Measurements from ENCODE around the gene PALB2. TPM values are rescaled to one million over a fixed set of nuclear protein-coding genes. Genes with fewer than 3 reads are reported as not detected.

The PALB2 gene
- total RNA-seq, 5 donors from 2014 or later (not counting 1 experiment from before 2014, with no cell fraction given) = 7.9 to 13.1 (median 12.5) TPM

DNA sequence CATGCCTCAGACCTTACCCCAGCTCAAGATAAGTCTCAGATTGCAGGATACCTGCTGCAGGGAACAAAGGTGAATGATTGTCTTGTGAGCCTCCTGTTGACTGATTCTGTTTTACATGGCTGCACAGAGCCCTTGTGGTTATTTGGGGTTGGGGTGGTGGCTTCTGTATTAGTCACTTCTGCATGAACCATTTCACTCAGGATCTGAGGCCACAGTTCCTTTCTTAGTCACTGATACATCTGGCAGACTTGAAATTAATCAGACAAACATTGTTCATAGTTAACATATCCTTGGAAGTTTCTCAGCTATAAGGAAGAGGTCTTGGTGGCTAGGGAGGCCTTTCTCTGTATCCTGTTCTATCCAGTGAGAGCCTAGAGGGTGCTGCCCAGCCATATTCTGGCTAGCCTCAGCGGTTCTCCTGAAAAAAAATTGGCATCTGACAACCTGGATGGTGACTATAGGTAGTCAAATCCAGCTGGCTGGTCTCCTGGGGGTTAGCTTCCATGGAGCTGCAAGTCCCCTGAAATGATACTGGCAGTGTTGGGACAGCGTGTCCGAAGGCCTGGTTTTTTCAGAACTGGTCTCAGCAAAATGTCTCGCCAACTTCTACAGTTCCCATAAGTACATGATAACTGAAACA is 29.1 kb upstream of the PALB2 start:
- Histone ChIP-seq H3K36me3 (ENCODE audit: control insufficient read depth in 2 of 2, extremely low read depth in 1 of 2, insufficient read depth in 1 of 2, low read length in 1 of 2) (peaks cover 6 to 68% of the 10 kb centered on the region in 2 donors), H3K9me3 (no peaks in the 10 kb centered on the region), H3K27ac (ENCODE audit: low read length) (no peak overlapping the region), H3K27me3 (replicated peaks in 1 of 2; ENCODE audit: control insufficient read depth in 2 of 2, extremely low read depth in 1 of 2, insufficient read depth in 2 of 2, low read length in 1 of 2) (no peaks in the 10 kb centered on the region), H3K4me3 (ENCODE audit: control insufficient read depth in 1 of 2, extremely low read depth in 1 of 2, low read length in 1 of 2) (no peak overlapping the region), H3K4me1 (ENCODE audit: control insufficient read depth in 1 of 2, extremely low read depth in 1 of 2, insufficient read depth in 2 of 2, low read length in 2 of 2) (no peaks in the 10 kb centered on the region)
- peaks cover 68% of the 10 kb centered on the region for H3K36me3 Mint-ChIP-seq
- H3K27me3 Mint-ChIP-seq = no peaks in the 10 kb centered on the region
- ChIA-PET POLR2A (interaction anchor here in 1 of 2 donors (0.5 kb wide), 1 partner anchor 1037 kb away, joined by 4 read pairs; no protein-coding TSS in a partner anchor), CTCF (no interaction called here)
- peak overlapping the region; percentile 48 to 60 for H3K27ac Mint-ChIP-seq
- DNase-seq (no peak), ATAC-seq (replicated peaks in 1 of 4) (peak in 3 of 4 experiments; percentile 75 to 85 (median 85))
- H3K4me3 Mint-ChIP-seq = no peak overlapping the region
- H3K4me1 Mint-ChIP-seq = peaks cover 0 to 12% (median 7%) of the 10 kb centered on the region in 3 donors
- H3K9me3 Mint-ChIP-seq = no peaks in the 10 kb centered on the region
- 78% methylated on average over 1 of the region's 4 CpGs for WGBS (ENCODE audit: insufficient coverage)

DNA sequence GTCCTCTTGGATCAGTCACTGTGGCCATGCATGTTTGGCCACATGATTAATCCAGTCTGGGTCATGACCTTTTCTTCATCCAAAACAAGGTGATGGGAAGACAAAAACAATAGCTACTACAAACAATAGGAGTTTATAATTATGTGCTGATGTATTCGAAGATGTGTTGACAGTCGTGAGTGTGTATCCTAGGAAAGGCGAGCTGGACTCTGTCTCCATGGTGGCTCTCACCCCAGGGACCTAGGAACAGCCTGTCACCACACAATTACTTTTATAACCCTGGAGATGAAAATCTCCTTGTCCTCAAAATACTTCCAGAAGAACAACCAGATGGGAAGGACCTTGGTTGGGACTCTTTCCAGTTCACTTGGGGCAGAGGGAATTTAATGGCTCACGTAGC is 27.8 kb upstream of the PALB2 start:
- WGBS (ENCODE audit: insufficient coverage) = 100% methylated on average over 1 of the region's 4 CpGs
- ChIA-PET CTCF (no interaction called here), POLR2A (no interaction called here)
- H3K27me3 ChIP-seq (replicated peaks in 1 of 2; ENCODE audit: control insufficient read depth in 2 of 2, extremely low read depth in 1 of 2, insufficient read depth in 2 of 2, low read length in 1 of 2) = no peaks in the 10 kb centered on the region
- H3K27ac ChIP-seq (ENCODE audit: low read length) = no peak overlapping the region
- no peaks in the 10 kb centered on the region for H3K4me1 ChIP-seq (ENCODE audit: control insufficient read depth in 1 of 2, extremely low read depth in 1 of 2, insufficient read depth in 2 of 2, low read length in 2 of 2)
- ATAC-seq (replicated peaks in 1 of 4) = no peak
- Mint-ChIP-seq H3K27me3 (no peaks in the 10 kb centered on the region), H3K4me1 (peaks cover 0 to 12% (median 7%) of the 10 kb centered on the region in 3 donors), H3K4me3 (no peak overlapping the region), H3K9me3 (no peaks in the 10 kb centered on the region), H3K36me3 (peaks cover 75% of the 10 kb centered on the region), H3K27ac (no peak overlapping the region)
- peaks cover 6 to 76% of the 10 kb centered on the region in 2 donors for H3K36me3 ChIP-seq (ENCODE audit: control insufficient read depth in 2 of 2, extremely low read depth in 1 of 2, insufficient read depth in 1 of 2, low read length in 1 of 2)
- H3K4me3 ChIP-seq (ENCODE audit: control insufficient read depth in 1 of 2, extremely low read depth in 1 of 2, low read length in 1 of 2) = no peak overlapping the region
- DNase-seq = no peak
- H3K9me3 ChIP-seq = no peaks in the 10 kb centered on the region

DNA sequence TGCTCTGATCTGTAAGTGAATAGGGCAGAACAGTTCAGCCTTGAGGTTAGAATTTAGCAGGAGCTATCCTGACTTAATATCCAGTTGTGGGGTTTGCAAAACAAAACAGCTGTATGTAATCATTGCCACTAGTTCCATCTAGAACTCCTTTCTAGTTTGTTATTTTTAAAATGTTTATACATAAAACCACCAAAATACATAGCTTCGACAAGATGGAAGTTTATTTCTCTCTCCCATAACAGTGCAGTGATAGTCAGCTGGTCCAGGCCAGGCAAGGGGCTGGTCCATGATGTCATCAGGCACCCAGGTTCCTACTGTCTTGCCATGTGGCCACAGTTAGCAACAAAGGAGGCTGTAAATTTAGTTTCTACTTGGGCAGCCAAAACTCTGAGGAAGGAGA is 27.1 kb upstream of the PALB2 start:
- Histone ChIP-seq H3K4me1 (ENCODE audit: control insufficient read depth in 1 of 2, extremely low read depth in 1 of 2, insufficient read depth in 2 of 2, low read length in 2 of 2) (no peaks in the 10 kb centered on the region), H3K9me3 (no peaks in the 10 kb centered on the region), H3K27me3 (replicated peaks in 1 of 2; ENCODE audit: control insufficient read depth in 2 of 2, extremely low read depth in 1 of 2, insufficient read depth in 2 of 2, low read length in 1 of 2) (no peaks in the 10 kb centered on the region), H3K4me3 (ENCODE audit: control insufficient read depth in 1 of 2, extremely low read depth in 1 of 2, low read length in 1 of 2) (no peak overlapping the region), H3K27ac (ENCODE audit: low read length) (no peak overlapping the region), H3K36me3 (ENCODE audit: control insufficient read depth in 2 of 2, extremely low read depth in 1 of 2, insufficient read depth in 1 of 2, low read length in 1 of 2) (peaks cover 6 to 78% of the 10 kb centered on the region in 2 donors)
- WGBS (ENCODE audit: insufficient coverage) = no CpG with 5 or more reads among the region's 1 CpG
- CTCF ChIA-PET = no interaction called here
- Mint-ChIP-seq H3K4me3 (no peak overlapping the region), H3K4me1 (peaks cover 0 to 12% (median 7%) of the 10 kb centered on the region in 3 donors), H3K27ac (no peak overlapping the region), H3K27me3 (no peaks in the 10 kb centered on the region), H3K9me3 (no peaks in the 10 kb centered on the region), H3K36me3 (peaks cover 78% of the 10 kb centered on the region)
- POLR2A ChIA-PET = no interaction called here
- DNase-seq (no peak), ATAC-seq (replicated peaks in 1 of 4) (no peak)

DNA sequence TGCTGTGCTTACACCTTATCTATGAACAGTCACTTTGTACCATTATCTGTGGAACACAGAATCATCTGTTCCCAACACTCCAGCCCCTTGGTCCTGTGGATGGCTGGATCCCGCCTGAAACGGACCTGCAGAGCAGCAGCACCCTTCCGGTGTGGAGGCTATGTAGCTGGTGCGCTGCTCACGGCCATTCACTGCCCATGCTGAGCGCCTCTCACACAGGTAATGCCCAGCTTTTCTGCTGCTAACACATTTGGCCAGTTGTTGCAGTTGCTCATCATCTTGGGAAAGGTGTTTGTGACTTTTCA is 26.2 kb upstream of the PALB2 start:
- WGBS (ENCODE audit: insufficient coverage) = 98% methylated on average over 5 of the region's 6 CpGs
- ChIA-PET CTCF (no interaction called here), POLR2A (no interaction called here)
- Histone ChIP-seq H3K27ac (ENCODE audit: low read length) (no peak overlapping the region), H3K36me3 (ENCODE audit: control insufficient read depth in 2 of 2, extremely low read depth in 1 of 2, insufficient read depth in 1 of 2, low read length in 1 of 2) (peaks cover 6 to 87% of the 10 kb centered on the region in 2 donors), H3K9me3 (no peaks in the 10 kb centered on the region), H3K4me1 (ENCODE audit: control insufficient read depth in 1 of 2, extremely low read depth in 1 of 2, insufficient read depth in 2 of 2, low read length in 2 of 2) (no peaks in the 10 kb centered on the region), H3K27me3 (replicated peaks in 1 of 2; ENCODE audit: control insufficient read depth in 2 of 2, extremely low read depth in 1 of 2, insufficient read depth in 2 of 2, low read length in 1 of 2) (no peaks in the 10 kb centered on the region), H3K4me3 (ENCODE audit: control insufficient read depth in 1 of 2, extremely low read depth in 1 of 2, low read length in 1 of 2) (no peak overlapping the region)
- no peak overlapping the region for H3K27ac Mint-ChIP-seq
- no peaks in the 10 kb centered on the region for H3K27me3 Mint-ChIP-seq
- H3K4me1 Mint-ChIP-seq = peaks cover 0 to 12% (median 7%) of the 10 kb centered on the region in 3 donors
- no peak overlapping the region for H3K4me3 Mint-ChIP-seq
- H3K36me3 Mint-ChIP-seq = peaks cover 87% of the 10 kb centered on the region
- no peaks in the 10 kb centered on the region for H3K9me3 Mint-ChIP-seq
- ATAC-seq (replicated peaks in 1 of 4) = no peak
- no peak for DNase-seq

DNA sequence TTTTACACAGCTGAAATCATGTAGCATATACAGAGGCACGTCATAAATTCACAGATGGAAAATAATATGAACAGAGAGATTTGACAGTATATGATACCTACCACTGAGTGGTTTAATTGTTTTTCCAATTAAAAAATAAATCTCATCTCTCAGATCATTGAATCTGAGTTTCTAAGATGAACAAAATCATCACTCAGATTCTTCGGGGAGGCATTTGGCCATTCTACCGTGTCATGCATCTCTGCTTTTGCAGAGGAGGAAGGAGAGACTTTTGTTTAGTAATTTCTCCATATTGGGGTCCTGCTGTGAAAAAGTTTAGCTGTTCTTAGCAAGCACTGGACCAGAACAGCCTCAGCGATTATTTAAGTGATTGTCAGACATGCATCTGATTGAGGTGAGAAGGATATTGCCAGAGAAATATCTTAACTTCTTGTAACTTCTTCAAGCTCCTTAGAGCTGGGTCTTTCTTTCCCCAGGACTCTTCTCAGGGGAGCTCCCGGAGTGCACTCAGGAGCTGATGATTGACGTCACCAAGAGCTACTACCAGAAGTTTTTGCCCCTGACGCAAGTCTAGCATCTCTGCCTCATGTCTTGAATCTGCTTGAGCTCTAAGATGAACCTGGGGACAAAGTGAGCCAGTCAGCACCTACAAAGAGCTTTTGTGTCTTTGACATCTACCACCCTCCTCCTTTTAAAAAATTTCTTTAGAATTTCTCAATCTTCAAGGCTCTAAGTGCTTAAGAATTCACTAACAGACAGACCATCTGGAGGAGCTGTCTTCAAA is 25.7 kb upstream of the PALB2 start:
- Mint-ChIP-seq H3K36me3 (peaks cover 87% of the 10 kb centered on the region), H3K9me3 (no peaks in the 10 kb centered on the region), H3K27me3 (no peaks in the 10 kb centered on the region), H3K4me3 (no peak overlapping the region), H3K27ac (no peak overlapping the region), H3K4me1 (peaks cover 0 to 12% (median 7%) of the 10 kb centered on the region in 3 donors)
- H3K27ac ChIP-seq (ENCODE audit: low read length) = no peak overlapping the region
- peaks cover 6 to 87% of the 10 kb centered on the region in 2 donors for H3K36me3 ChIP-seq (ENCODE audit: control insufficient read depth in 2 of 2, extremely low read depth in 1 of 2, insufficient read depth in 1 of 2, low read length in 1 of 2)
- CTCF ChIA-PET = no interaction called here
- no peak for DNase-seq
- POLR2A ChIA-PET = no interaction called here
- no peak overlapping the region for H3K4me3 ChIP-seq (ENCODE audit: control insufficient read depth in 1 of 2, extremely low read depth in 1 of 2, low read length in 1 of 2)
- H3K4me1 ChIP-seq (ENCODE audit: control insufficient read depth in 1 of 2, extremely low read depth in 1 of 2, insufficient read depth in 2 of 2, low read length in 2 of 2) = no peaks in the 10 kb centered on the region
- ATAC-seq (replicated peaks in 1 of 4) = no peak
- 98% methylated on average over 4 of the region's 7 CpGs for WGBS (ENCODE audit: insufficient coverage)
- no peaks in the 10 kb centered on the region for H3K9me3 ChIP-seq
- no peaks in the 10 kb centered on the region for H3K27me3 ChIP-seq (replicated peaks in 1 of 2; ENCODE audit: control insufficient read depth in 2 of 2, extremely low read depth in 1 of 2, insufficient read depth in 2 of 2, low read length in 1 of 2)

DNA sequence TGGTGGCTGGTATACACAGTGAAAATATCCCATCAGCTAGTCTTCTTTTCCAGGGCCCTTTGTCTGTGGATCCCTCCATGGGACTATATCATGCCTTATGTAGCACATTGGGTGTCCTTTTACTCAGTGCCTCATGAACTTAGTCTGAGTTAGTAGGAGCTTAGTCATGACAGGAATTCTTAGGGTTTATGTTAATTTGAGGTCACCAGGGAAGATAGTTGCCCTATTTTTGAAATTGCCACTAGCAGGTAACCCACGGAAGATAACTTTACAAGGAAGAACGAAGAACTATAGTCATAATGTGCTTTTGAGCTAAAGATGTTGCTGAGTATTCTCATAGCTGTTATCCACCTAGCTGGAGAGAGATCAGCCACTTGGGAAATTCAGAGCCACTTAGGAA is 22.8 kb upstream of the PALB2 start:
- Mint-ChIP-seq H3K9me3 (no peaks in the 10 kb centered on the region), H3K27ac (no peak overlapping the region), H3K4me3 (no peak overlapping the region), H3K36me3 (peaks cover 90% of the 10 kb centered on the region), H3K4me1 (peaks cover 0 to under 1% (median 0%) of the 10 kb centered on the region in 3 donors), H3K27me3 (no peaks in the 10 kb centered on the region)
- H3K4me1 ChIP-seq (ENCODE audit: control insufficient read depth in 1 of 2, extremely low read depth in 1 of 2, insufficient read depth in 2 of 2, low read length in 2 of 2) = no peaks in the 10 kb centered on the region
- no CpG with 5 or more reads among the region's 2 CpGs for WGBS (ENCODE audit: insufficient coverage)
- DNase-seq = no peak
- H3K4me3 ChIP-seq (ENCODE audit: control insufficient read depth in 1 of 2, extremely low read depth in 1 of 2, low read length in 1 of 2) = no peak overlapping the region
- H3K27me3 ChIP-seq (replicated peaks in 1 of 2; ENCODE audit: control insufficient read depth in 2 of 2, extremely low read depth in 1 of 2, insufficient read depth in 2 of 2, low read length in 1 of 2) = no peaks in the 10 kb centered on the region
- ChIA-PET CTCF (no interaction called here), POLR2A (no interaction called here)
- no peaks in the 10 kb centered on the region for H3K9me3 ChIP-seq
- peaks cover 0 to 92% of the 10 kb centered on the region in 2 donors for H3K36me3 ChIP-seq (ENCODE audit: control insufficient read depth in 2 of 2, extremely low read depth in 1 of 2, insufficient read depth in 1 of 2, low read length in 1 of 2)
- H3K27ac ChIP-seq (ENCODE audit: low read length) = no peak overlapping the region
- ATAC-seq (replicated peaks in 1 of 4) = no peak

All from T-cell (primary cell).